SH-SY5Y (cell line): ENCODE measurements around the gene ITPR1.

Experiments
- GATA2 ChIP-seq: IDR thresholded peaks from 2 replicates; pipeline ENCODE4 v1.6.1; 2011; ENCODE audit warnings: mild to moderate bottlenecking, low read depth, low read length
- GATA3 ChIP-seq: IDR thresholded peaks from 2 replicates; pipeline ENCODE4 v1.6.1; 2011; ENCODE audit warnings: low read depth, mild to moderate bottlenecking, low read length, moderate library complexity

ITPR1 gene

GRCh38 chr3:4685673-4686345 is 192.7 kb downstream of the ITPR1 start:
- TF ChIP-seq GATA3, result no peak
- no peak for TF ChIP-seq GATA2

DNA sequence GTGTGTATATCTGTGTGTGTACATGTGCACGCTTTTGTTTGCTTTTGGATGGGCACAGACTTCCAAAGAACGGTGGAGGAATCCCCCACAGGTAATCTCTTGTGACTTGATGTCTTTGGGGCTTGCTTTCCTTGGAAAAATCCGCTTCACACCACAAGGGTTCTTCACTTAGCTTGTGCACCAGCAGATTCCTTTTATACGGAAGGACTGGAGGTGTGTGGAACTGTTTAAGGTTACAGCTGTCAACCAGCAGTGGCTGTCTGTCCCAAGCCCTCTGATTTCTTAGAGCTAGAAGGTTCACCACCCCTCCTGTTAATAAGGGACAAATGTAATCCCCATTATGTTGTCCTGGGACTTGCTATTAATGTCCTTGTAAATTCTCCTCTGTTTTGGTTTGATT is 193.5 kb downstream of the ITPR1 start:
- TF ChIP-seq GATA2 (no peak), GATA3 (no peak)

GRCh38 chr3:4687167-4687566 is 194.0 kb downstream of the ITPR1 start:
- TF ChIP-seq GATA3 (no peak), GATA2 (no peak)

- TF ChIP-seq GATA3 (no peak), GATA2 (no peak)
Measured at GRCh38 chr3:4687596-4687995, 194.4 kb downstream of the ITPR1 start.

DNA sequence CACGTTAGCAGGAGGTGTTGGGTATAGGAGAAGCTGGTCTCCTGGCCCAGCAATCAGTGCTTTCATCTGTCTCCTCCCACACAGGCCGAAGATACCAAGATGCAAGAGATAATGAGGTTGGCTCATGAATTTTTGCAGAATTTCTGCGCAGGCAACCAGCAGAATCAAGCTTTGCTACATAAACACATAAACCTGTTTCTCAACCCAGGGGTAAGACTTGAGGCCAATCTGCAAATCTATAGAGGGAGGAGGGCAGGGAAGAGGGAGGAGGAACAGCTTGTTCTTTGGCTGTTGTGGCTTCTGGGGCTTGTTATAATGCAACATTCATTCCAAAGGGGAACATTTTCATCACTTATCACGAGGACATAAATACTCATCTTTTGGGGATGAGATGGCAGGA is 195.3 kb downstream of the ITPR1 start:
- TF ChIP-seq GATA2 (no peak), GATA3 (no peak)

GRCh38 chr3:4689021-4689420 is 195.9 kb downstream of the ITPR1 start:
- TF ChIP-seq GATA2, result no peak
- TF ChIP-seq GATA3, result no peak

GRCh38 chr3:4690277-4690676 is 197.1 kb downstream of the ITPR1 start:
- no peak for TF ChIP-seq GATA2
- no peak for TF ChIP-seq GATA3

DNA sequence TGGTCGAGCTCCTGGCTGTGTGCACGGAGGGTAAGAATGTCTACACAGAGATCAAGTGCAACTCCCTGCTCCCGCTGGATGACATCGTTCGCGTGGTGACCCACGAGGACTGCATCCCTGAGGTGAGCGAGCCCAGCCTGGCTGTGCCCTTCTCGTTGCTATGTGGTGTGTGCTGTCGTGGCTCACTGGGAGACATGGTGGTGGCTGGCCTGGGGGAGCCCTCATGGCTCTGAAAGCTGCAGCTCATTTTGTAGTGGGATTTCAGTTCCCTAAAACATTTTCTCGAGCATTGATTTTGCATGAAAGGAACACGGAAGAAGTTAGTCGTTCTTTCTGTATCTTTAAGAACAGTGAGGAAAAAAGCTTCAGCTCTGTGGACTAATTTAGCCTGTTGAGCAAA is 200.5 kb downstream of the ITPR1 start:
- TF ChIP-seq GATA2, result no peak
- no peak for TF ChIP-seq GATA3

- TF ChIP-seq GATA3, result no peak
Measured at GRCh38 chr3:4695846-4696245, 202.7 kb downstream of the ITPR1 start.

DNA sequence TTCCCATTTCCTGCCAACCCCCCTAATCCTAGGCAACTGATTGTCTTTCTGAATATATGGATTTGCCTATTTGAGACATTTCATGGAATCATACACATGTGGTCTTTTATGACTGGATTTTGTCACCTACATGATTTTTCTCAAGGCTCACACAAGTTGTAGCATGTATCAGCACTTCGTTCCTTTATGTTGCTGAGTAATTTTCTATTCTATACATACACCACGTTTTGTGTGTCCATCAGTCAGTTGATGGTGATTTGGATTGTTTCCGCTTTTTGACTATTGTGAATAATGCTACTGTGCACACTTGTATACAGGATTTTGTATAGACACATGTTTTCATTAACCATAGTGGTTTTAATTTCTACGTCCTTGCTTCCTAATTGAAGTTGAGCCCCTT is 203.1 kb downstream of the ITPR1 start:
- TF ChIP-seq GATA3, result no peak
- no peak for TF ChIP-seq GATA2

DNA sequence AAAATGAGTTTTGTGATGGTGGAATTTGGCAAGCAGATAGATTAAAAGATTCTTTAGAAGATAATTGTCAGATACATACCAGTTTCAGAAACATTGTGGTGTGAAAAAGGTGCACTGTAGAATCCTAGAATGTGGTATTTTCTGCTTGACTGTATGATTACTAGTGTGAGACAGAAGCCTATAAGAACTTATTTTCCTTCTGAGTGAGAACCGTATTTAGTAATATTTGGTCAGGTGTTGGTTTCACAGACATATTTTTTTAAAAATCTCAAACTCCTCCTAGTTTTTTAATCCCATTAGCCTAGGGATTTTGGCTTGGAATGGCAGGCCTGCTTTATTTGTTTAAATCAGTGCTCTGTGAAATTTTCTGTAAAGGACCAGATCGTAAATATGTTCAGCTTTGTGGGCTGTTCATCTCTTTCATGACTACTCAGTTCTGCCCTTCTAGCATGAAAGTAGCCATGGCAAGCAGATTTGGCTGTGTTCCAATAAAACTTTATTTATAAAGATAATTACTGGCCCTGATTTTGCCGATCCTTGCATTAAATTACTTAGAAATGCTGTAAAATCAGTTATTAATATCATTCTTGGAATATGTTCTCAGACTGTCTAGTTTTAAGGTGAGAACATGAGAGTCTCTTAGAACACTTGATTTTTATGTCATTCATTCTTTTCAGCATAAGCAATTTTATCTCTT is 205.1 kb downstream of the ITPR1 start:
- TF ChIP-seq GATA3 (no peak), GATA2 (no peak)

- TF ChIP-seq GATA3 (no peak), GATA2 (no peak)
Measured at GRCh38 chr3:4703054-4703480, 209.9 kb downstream of the ITPR1 start.

DNA sequence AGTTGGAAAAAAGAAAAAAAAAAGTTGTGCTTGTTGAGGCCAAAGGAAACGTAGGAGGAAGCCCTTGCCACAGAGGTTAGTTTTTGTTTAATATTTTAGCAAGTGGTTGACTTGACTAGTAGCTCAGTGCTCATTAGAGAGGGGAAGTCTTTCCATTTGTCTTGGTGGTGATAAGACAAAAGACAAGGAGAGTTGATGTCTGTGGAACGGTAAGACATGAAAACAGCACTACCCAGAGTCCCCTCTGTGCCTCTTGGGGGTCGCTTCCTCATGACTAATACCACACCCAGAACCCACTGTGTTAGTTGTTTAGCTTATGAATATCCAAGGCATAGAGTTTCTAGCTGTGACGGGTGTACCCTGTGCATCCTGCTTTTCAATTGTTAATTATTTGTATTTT is 211.4 kb downstream of the ITPR1 start:
- TF ChIP-seq GATA2 (no peak), GATA3 (no peak)

GRCh38 chr3:4707324-4707723 is 214.2 kb downstream of the ITPR1 start:
- TF ChIP-seq GATA2 (no peak), GATA3 (no peak)

- TF ChIP-seq GATA3 (no peak), GATA2 (no peak)
Measured at GRCh38 chr3:4708230-4708629, 215.1 kb downstream of the ITPR1 start.

DNA sequence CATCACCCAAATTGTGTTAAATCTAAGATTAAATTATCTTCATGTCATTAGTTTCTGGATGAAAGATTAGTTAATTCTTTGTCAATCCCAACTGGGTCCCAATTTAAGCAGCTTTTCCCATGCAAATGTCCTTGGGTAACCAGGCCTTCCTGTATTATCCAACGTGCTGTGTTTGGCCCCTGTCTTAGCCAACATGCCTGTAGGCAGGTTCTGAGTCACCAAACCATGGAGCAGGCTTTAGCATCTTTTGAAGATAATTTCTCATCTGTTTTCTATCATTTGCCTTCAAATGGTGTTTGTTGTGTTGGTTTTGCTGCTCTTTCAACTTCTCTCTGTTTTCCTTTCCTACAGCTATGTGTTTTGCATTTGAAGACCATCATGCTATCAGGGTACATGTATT is 216.2 kb downstream of the ITPR1 start:
- no peak for TF ChIP-seq GATA2
- TF ChIP-seq GATA3, result no peak
